ENCODE results near the gene CD300LF. TPM values are rescaled to one million over a fixed set of nuclear protein-coding genes. Genes with fewer than 3 reads are reported as not detected.

The CD300LF gene
- polyA plus RNA-seq, 1 donor (not counting 4 experiments of a cell fraction or from before 2014, with no cell fraction given): not detected

- Histone ChIP-seq H2AFZ (ENCODE audit: control insufficient read depth, low read length) (no peak overlapping the region), H3K9ac (ENCODE audit: control insufficient read depth, extremely low read depth, insufficient read depth, low read length) (no peak overlapping the region), H4K20me1 (ENCODE audit: control insufficient read depth, extremely low read depth, insufficient read depth, low read length) (no peaks in the 10 kb centered on the region), H3K27me3 (ENCODE audit: control insufficient read depth, extremely low read depth, insufficient read depth, low read length) (no peaks in the 10 kb centered on the region), H3K27ac (ENCODE audit: control insufficient read depth, insufficient read depth, low read length) (no peak overlapping the region), H3K4me1 (ENCODE audit: control insufficient read depth, extremely low read depth, insufficient read depth, low read length) (peaks cover 40% of the 10 kb centered on the region), H3K79me2 (ENCODE audit: control insufficient read depth, insufficient read depth, low read length) (peaks cover 63% of the 10 kb centered on the region), H3K9me1 (ENCODE audit: control insufficient read depth, extremely low read depth, insufficient read depth, low read length) (peaks cover 12% of the 10 kb centered on the region), H3K4me2 (ENCODE audit: control insufficient read depth, extremely low read depth, insufficient read depth, low read depth, low read length) (no peak overlapping the region), H3K4me3 (ENCODE audit: control insufficient read depth in 2 of 3, extremely low read depth in 1 of 3, insufficient read depth in 2 of 3, low read depth in 1 of 3, low read length in 3 of 3) (no peak overlapping the region), H3K36me3 (ENCODE audit: control insufficient read depth in 2 of 2, extremely low read depth in 1 of 2, insufficient read depth in 2 of 2, low read length in 2 of 2) (no peaks in the 10 kb centered on the region), H3K9me3 (ENCODE audit: control insufficient read depth, low read depth, low read length) (no peaks in the 10 kb centered on the region)
- no peak for TF ChIP-seq CTCF (optimal IDR thresholded peaks at IDR 0.05 in 1 of 3, IDR thresholded peaks at IDR 0.05 in 1 of 3, conservative IDR thresholded peaks at IDR 0.05 in 1 of 3; ENCODE audit: extremely low read depth in 1 of 3, insufficient read depth in 2 of 3, low read length in 3 of 3)
- no peak for TF ChIP-seq EZH2 (IDR thresholded peaks at IDR 0.05; ENCODE audit: low read length)
- dilution Hi-C loops (cut with MboI; ENCODE audit: extremely low pct_ligation_motif_present, low sequenced_read_pairs): no loop called here
- no peak for DNase-seq (ENCODE audit: low read depth, low spot score)
- FAIRE-seq: no peak
These were observed 42.1 kb upstream of the CD300LF start for GRCh38 chr17:74754832-74755231.

GRCh38 chr17:74752822-74753401 lies 40.2 kb upstream of the CD300LF start:
- no peak overlapping the region for H3K27ac ChIP-seq (ENCODE audit: control insufficient read depth, insufficient read depth, low read length)
- no peaks in the 10 kb centered on the region for H3K36me3 ChIP-seq (ENCODE audit: control insufficient read depth in 2 of 2, extremely low read depth in 1 of 2, insufficient read depth in 2 of 2, low read length in 2 of 2)
- dilution Hi-C loops (cut with MboI; ENCODE audit: extremely low pct_ligation_motif_present, low sequenced_read_pairs): no loop called here
- no peak overlapping the region for H2AFZ ChIP-seq (ENCODE audit: control insufficient read depth, low read length)
- no peak overlapping the region for H3K9ac ChIP-seq (ENCODE audit: control insufficient read depth, extremely low read depth, insufficient read depth, low read length)
- no peaks in the 10 kb centered on the region for H4K20me1 ChIP-seq (ENCODE audit: control insufficient read depth, extremely low read depth, insufficient read depth, low read length)
- no peaks in the 10 kb centered on the region for H3K27me3 ChIP-seq (ENCODE audit: control insufficient read depth, extremely low read depth, insufficient read depth, low read length)
- FAIRE-seq (no peak), DNase-seq (ENCODE audit: low read depth, low spot score) (no peak)
- no peak overlapping the region for H3K4me2 ChIP-seq (ENCODE audit: control insufficient read depth, extremely low read depth, insufficient read depth, low read depth, low read length)
- no peak for TF ChIP-seq CTCF (optimal IDR thresholded peaks at IDR 0.05 in 1 of 3, IDR thresholded peaks at IDR 0.05 in 1 of 3, conservative IDR thresholded peaks at IDR 0.05 in 1 of 3; ENCODE audit: extremely low read depth in 1 of 3, insufficient read depth in 2 of 3, low read length in 3 of 3)
- no peak for TF ChIP-seq EZH2 (IDR thresholded peaks at IDR 0.05; ENCODE audit: low read length)
- H3K79me2 ChIP-seq (ENCODE audit: control insufficient read depth, insufficient read depth, low read length): peaks cover 68% of the 10 kb centered on the region
- peaks cover 5% of the 10 kb centered on the region for H3K9me1 ChIP-seq (ENCODE audit: control insufficient read depth, extremely low read depth, insufficient read depth, low read length)
- peaks cover 23% of the 10 kb centered on the region for H3K4me1 ChIP-seq (ENCODE audit: control insufficient read depth, extremely low read depth, insufficient read depth, low read length)
- no peaks in the 10 kb centered on the region for H3K9me3 ChIP-seq (ENCODE audit: control insufficient read depth, low read depth, low read length)
- no peak overlapping the region for H3K4me3 ChIP-seq (ENCODE audit: control insufficient read depth in 2 of 3, extremely low read depth in 1 of 3, insufficient read depth in 2 of 3, low read depth in 1 of 3, low read length in 3 of 3)

Measured in keratinocyte (primary cell).